ENCODE measurements around the gene NRAP.

Gene NRAP

GRCh38 chr10:113557424-113557862 lies 106.4 kb downstream of the NRAP start:
- in situ Hi-C loops (cut with HindIII; ENCODE audit: low pct_ligation_motif_present, low sequenced_read_pairs) = no loop called here
- H3K36me3 ChIP-seq (replicated peaks) = no peaks in the 10 kb centered on the region
- no peak overlapping the region for H3K4me3 ChIP-seq (ENCODE audit: low read depth, low read length)
- no peak for TF ChIP-seq CTCF (IDR thresholded peaks at IDR 0.05; ENCODE audit: low read depth, low read length, missing control alignments)
- no peak overlapping the region for H3K27ac ChIP-seq
- no peak for DNase-seq
- no peaks in the 10 kb centered on the region for H3K27me3 ChIP-seq (replicated peaks)

- no peak for TF ChIP-seq CTCF (IDR thresholded peaks at IDR 0.05; ENCODE audit: low read depth, low read length, missing control alignments)
- no peaks in the 10 kb centered on the region for H3K36me3 ChIP-seq (replicated peaks)
- in situ Hi-C loops (cut with HindIII; ENCODE audit: low pct_ligation_motif_present, low sequenced_read_pairs) = no loop called here
- no peak overlapping the region for H3K27ac ChIP-seq
- no peak overlapping the region for H3K4me3 ChIP-seq (ENCODE audit: low read depth, low read length)
- no peaks in the 10 kb centered on the region for H3K27me3 ChIP-seq (replicated peaks)
- DNase-seq = no peak
These were observed 108.1 kb downstream of the NRAP start for GRCh38 chr10:113555751-113556150.

- TF ChIP-seq CTCF (IDR thresholded peaks at IDR 0.05; ENCODE audit: low read depth, low read length, missing control alignments) = no peak
- no peak overlapping the region for H3K27ac ChIP-seq
- H3K27me3 ChIP-seq (replicated peaks) = no peaks in the 10 kb centered on the region
- in situ Hi-C loops (cut with HindIII; ENCODE audit: low pct_ligation_motif_present, low sequenced_read_pairs) = no loop called here
- H3K4me3 ChIP-seq (ENCODE audit: low read depth, low read length) = no peak overlapping the region
- no peaks in the 10 kb centered on the region for H3K36me3 ChIP-seq (replicated peaks)
- DNase-seq = no peak
These were observed 108.6 kb downstream of the NRAP start for GRCh38 chr10:113555245-113555644.

- no peaks in the 10 kb centered on the region for H3K27me3 ChIP-seq (replicated peaks)
- H3K36me3 ChIP-seq (replicated peaks) = no peaks in the 10 kb centered on the region
- TF ChIP-seq CTCF (IDR thresholded peaks at IDR 0.05; ENCODE audit: low read depth, low read length, missing control alignments) = no peak
- H3K27ac ChIP-seq = no peak overlapping the region
- no peak overlapping the region for H3K4me3 ChIP-seq (ENCODE audit: low read depth, low read length)
- no peak for DNase-seq
- in situ Hi-C loops (cut with HindIII; ENCODE audit: low pct_ligation_motif_present, low sequenced_read_pairs) = no loop called here
These were observed 109.6 kb downstream of the NRAP start for GRCh38 chr10:113554214-113554613.

GRCh38 chr10:113553149-113553548 lies 110.7 kb downstream of the NRAP start:
- no peak overlapping the region for H3K4me3 ChIP-seq (ENCODE audit: low read depth, low read length)
- H3K27ac ChIP-seq = no peak overlapping the region
- TF ChIP-seq CTCF (IDR thresholded peaks at IDR 0.05; ENCODE audit: low read depth, low read length, missing control alignments) = no peak
- no peaks in the 10 kb centered on the region for H3K27me3 ChIP-seq (replicated peaks)
- in situ Hi-C loops (cut with HindIII; ENCODE audit: low pct_ligation_motif_present, low sequenced_read_pairs) = no loop called here
- no peak for DNase-seq
- no peaks in the 10 kb centered on the region for H3K36me3 ChIP-seq (replicated peaks)

GRCh38 chr10:113552701-113553100 lies 111.1 kb downstream of the NRAP start, which contains the start of gene HABP2:
HABP2 (plus strand) TSS chr10:113553053; CDS start chr10:113553122, 69 bp downstream.
- TF ChIP-seq CTCF (IDR thresholded peaks at IDR 0.05; ENCODE audit: low read depth, low read length, missing control alignments) = no peak
- no peak for DNase-seq
- H3K27me3 ChIP-seq (replicated peaks) = no peaks in the 10 kb centered on the region
- H3K27ac ChIP-seq = no peak within 1 kb of the TSS
- H3K4me3 ChIP-seq (ENCODE audit: low read depth, low read length) = no peak within 1 kb of the TSS
- in situ Hi-C loops (cut with HindIII; ENCODE audit: low pct_ligation_motif_present, low sequenced_read_pairs) = no loop called here
- H3K36me3 ChIP-seq (replicated peaks) = no peaks in the 10 kb centered on the region

Measured in brain microvascular endothelial cell (primary cell).